H9 (cell line): ENCODE data around the gene HYI. TPM values are rescaled to one million over a fixed set of nuclear protein-coding genes. Genes with fewer than 3 reads are reported as not detected.

Experiments
- DNase-seq: peaks from one replicate; pipeline ENCODE4 v3.0.0-alpha.2; 2017
- H2AFZ ChIP-seq: one replicate; pipeline ENCODE4 v1.6.1; 2013; ENCODE audit warnings: mild to moderate bottlenecking, low read length, control low read depth, moderate library complexity
- H2AK5ac ChIP-seq: 2 replicates; pipeline ENCODE4 v1.6.1; 2013; ENCODE audit warnings: low read length, control low read depth, mixed read lengths; ENCODE audit not compliant: insufficient read length
- H2BK120ac ChIP-seq: one replicate; pipeline ENCODE4 v1.6.1; 2013; ENCODE audit warnings: low read depth, mild to moderate bottlenecking, low read length, control low read depth, inconsistent platforms; ENCODE audit not compliant: poor library complexity, severe bottlenecking
- H2BK12ac ChIP-seq: 2 replicates; pipeline ENCODE4 v1.6.1; 2013; ENCODE audit warnings: low read length, control low read depth, mixed read lengths, low read depth; ENCODE audit not compliant: insufficient read length
- H2BK15ac ChIP-seq: 2 replicates; pipeline ENCODE4 v1.6.1; 2013; ENCODE audit warnings: low read depth, low read length, control low read depth
- H2BK20ac ChIP-seq: one replicate; pipeline ENCODE4 v1.6.1; 2013; ENCODE audit warnings: low read depth, mild to moderate bottlenecking, low read length, control low read depth, inconsistent platforms; ENCODE audit not compliant: poor library complexity, severe bottlenecking
- H2BK5ac ChIP-seq: 2 replicates; pipeline ENCODE4 v1.6.1; 2013; ENCODE audit warnings: low read length, control low read depth, mixed read lengths; ENCODE audit not compliant: insufficient read length
- H3K14ac ChIP-seq: 2 replicates; pipeline ENCODE4 v1.6.1; 2013; ENCODE audit warnings: low read length, control low read depth; ENCODE audit not compliant: insufficient read depth
- H3K18ac ChIP-seq: 2 replicates; pipeline ENCODE4 v1.6.1; 2013; ENCODE audit warnings: low read depth, mild to moderate bottlenecking, mixed read lengths, low read length, control low read depth; ENCODE audit not compliant: insufficient read length
- H3K23ac ChIP-seq: 2 replicates; pipeline ENCODE4 v1.6.1; 2013; ENCODE audit warnings: low read length, control low read depth, mixed read lengths, low read depth; ENCODE audit not compliant: insufficient read length
- H3K23me2 ChIP-seq: 2 replicates; pipeline ENCODE4 v1.6.1; 2013; ENCODE audit warnings: low read depth, mild to moderate bottlenecking, mixed read lengths, low read length, control low read depth; ENCODE audit not compliant: insufficient read length, poor library complexity, severe bottlenecking
- H3K27ac ChIP-seq: 2 replicates; pipeline ENCODE4 v1.5.1; 2013; ENCODE audit warnings: low read length, control low read depth, mixed read lengths, low read depth; ENCODE audit not compliant: insufficient read length
- H3K27me3 ChIP-seq: 2 replicates; pipeline ENCODE4 v1.6.1; 2013; ENCODE audit warnings: low read length, control low read depth, inconsistent platforms; ENCODE audit not compliant: insufficient read depth
- H3K4ac ChIP-seq: 2 replicates; pipeline ENCODE4 v1.6.1; 2013; ENCODE audit warnings: low read depth, mild to moderate bottlenecking, control low read depth, inconsistent platforms, low read length, moderate library complexity
- H3K4me1 ChIP-seq: 2 replicates; pipeline ENCODE4 v1.6.1; 2013; ENCODE audit warnings: low read length, control low read depth, inconsistent platforms; ENCODE audit not compliant: insufficient read depth
- H3K4me2 ChIP-seq: 2 replicates; pipeline ENCODE4 v1.6.1; 2013; ENCODE audit warnings: low read length, control low read depth, mixed read lengths; ENCODE audit not compliant: insufficient read length, insufficient read depth
- H3K56ac ChIP-seq: 2 replicates; pipeline ENCODE4 v1.6.1; 2013; ENCODE audit warnings: low read depth, mild to moderate bottlenecking, mixed read lengths, low read length, control low read depth; ENCODE audit not compliant: insufficient read length
- H3K79me1 ChIP-seq: 2 replicates; pipeline ENCODE4 v1.6.1; 2013; ENCODE audit warnings: low read depth, mild to moderate bottlenecking, moderate library complexity, low read length, control low read depth, inconsistent platforms; ENCODE audit not compliant: insufficient read depth, poor library complexity, severe bottlenecking
- H3K79me2 ChIP-seq: 2 replicates; pipeline ENCODE4 v1.6.1; 2013; ENCODE audit warnings: low read length, control low read depth, inconsistent platforms; ENCODE audit not compliant: insufficient read depth
- H3K9ac ChIP-seq: 2 replicates; pipeline ENCODE4 v1.6.1; 2013; ENCODE audit warnings: low read length, control low read depth, mixed read lengths; ENCODE audit not compliant: insufficient read length; ENCODE audit errors: extremely low read depth
- H3K9me3 ChIP-seq: one replicate; pipeline ENCODE4 v1.6.1; 2013; ENCODE audit warnings: low read depth, low read length, inconsistent platforms; ENCODE audit not compliant: control insufficient read depth
- H3T11ph ChIP-seq: one replicate; pipeline ENCODE4 v1.6.1; 2013; ENCODE audit warnings: mild to moderate bottlenecking, low read length, control low read depth, inconsistent platforms
- H4K20me1 ChIP-seq: one replicate; pipeline ENCODE4 v1.6.1; 2013; ENCODE audit not compliant: control insufficient read depth, insufficient read length, insufficient read depth
- H4K5ac ChIP-seq: 2 replicates; pipeline ENCODE4 v1.6.1; 2013; ENCODE audit warnings: low read depth, mild to moderate bottlenecking, mixed read lengths, low read length, control low read depth; ENCODE audit not compliant: insufficient read length
- H4K8ac ChIP-seq: replicated peaks from 2 replicates; pipeline ENCODE4 v1.6.1; 2013; ENCODE audit warnings: low read length, control low read depth, mixed read lengths, low read depth; ENCODE audit not compliant: insufficient read length
- H4K91ac ChIP-seq: 2 replicates; pipeline ENCODE4 v1.6.1; 2013; ENCODE audit warnings: low read depth, mild to moderate bottlenecking, moderate library complexity, mixed read lengths, low read length, control low read depth; ENCODE audit not compliant: insufficient read length
- H3K27ac Mint-ChIP-seq, 3 experiments: 2 replicates in 2 of 3; 3 replicates in 1 of 3; pipeline ENCODE4 v1.8.0; 2020 to 2021; ENCODE audit warnings: mixed read lengths in 3 of 3, mild to moderate bottlenecking in 1 of 3, moderate library complexity in 1 of 3
- H3K27me3 Mint-ChIP-seq: 2 replicates; pipeline ENCODE4 v1.8.0; 2021; ENCODE audit warnings: low read depth, mild to moderate bottlenecking, moderate library complexity, mixed read lengths
- H3K36me3 Mint-ChIP-seq, 3 experiments: 2 replicates in 2 of 3; 3 replicates in 1 of 3; pipeline ENCODE4 v1.8.0; 2020 to 2021; ENCODE audit warnings: low read depth in 3 of 3, mixed read lengths in 3 of 3; ENCODE audit not compliant: insufficient read depth in 1 of 3
- H3K4me1 Mint-ChIP-seq, 2 experiments: 2 replicates each; pipeline ENCODE4 v1.8.0; 2020; ENCODE audit warnings: mixed read lengths in 2 of 2
- H3K4me3 Mint-ChIP-seq, 2 experiments: 2 replicates in 1 of 2; 3 replicates in 1 of 2; pipeline ENCODE4 v1.8.0; 2020 to 2021; ENCODE audit warnings: mild to moderate bottlenecking in 2 of 2, mixed read lengths in 2 of 2, moderate library complexity in 1 of 2
- H3K9me3 Mint-ChIP-seq, 2 experiments: 2 replicates in 1 of 2; 3 replicates in 1 of 2; pipeline ENCODE4 v1.8.0; 2020; ENCODE audit warnings: mild to moderate bottlenecking in 2 of 2, mixed read lengths in 2 of 2, moderate library complexity in 1 of 2
- CTCF ChIP-seq: fragments of 200-600 bp; sonication (generic); conservative IDR thresholded peaks from 3 replicates; pipeline ENCODE4 v1.8.0; 2021; ENCODE audit warnings: antibody characterized with exemption, mild to moderate bottlenecking
- WGBS: extraction: QIAGEN DNeasy Blood & Tissue Kit; methylation state at CpG from one replicate; pipeline ENCODE4 v1.1.7; 2013; ENCODE audit warnings: missing lambda C conversion rate, low lambda C conversion rate, mixed read lengths; ENCODE audit not compliant: insufficient read length; ENCODE audit errors: extremely low coverage; 5-methylcytosine and 5-hydroxymethylcytosine counted together
- total RNA-seq: library from RNA; stranded (reverse); gene quantifications from 2 replicates; pipeline ENCODE4 v1.2.1, GENCODE V29; 2021

HYI gene
- total RNA-seq, 1 experiment from 2014 or later = 16.1 TPM

GRCh38 chr1:43437031-43437973 is 16.4 kb downstream of the HYI start:
- H3K56ac ChIP-seq = no peak overlapping the region
- H2BK15ac ChIP-seq = no peak overlapping the region
- no peak overlapping the region for H2BK20ac ChIP-seq
- H3T11ph ChIP-seq = no peak overlapping the region
- no peak overlapping the region for H3K4me2 ChIP-seq
- no peak overlapping the region for H3K18ac ChIP-seq
- no peaks in the 10 kb centered on the region for H3K4me1 Mint-ChIP-seq
- no peaks in the 10 kb centered on the region for H3K4me1 ChIP-seq
- H3K79me1 ChIP-seq = no peaks in the 10 kb centered on the region
- no peak overlapping the region for H3K9ac ChIP-seq
- peaks cover 2 to 38% (median 23%) of the 10 kb centered on the region in 3 experiments; a peak in 5 of 7 replicates for H3K36me3 Mint-ChIP-seq
- no peak overlapping the region for H2AFZ ChIP-seq
- H3K79me2 ChIP-seq = no peaks in the 10 kb centered on the region
- no peaks in the 10 kb centered on the region for H3K9me3 Mint-ChIP-seq
- H3K23ac ChIP-seq = no peak overlapping the region
- no peak for TF ChIP-seq CTCF
- no peak for DNase-seq
- no peaks in the 10 kb centered on the region for H3K27me3 Mint-ChIP-seq
- peak overlapping the region in 2 of 3 experiments; percentile 63 to 77; a peak in 4 of 7 replicates for H3K27ac Mint-ChIP-seq
- no peaks in the 10 kb centered on the region for H3K9me3 ChIP-seq
- H3K27ac ChIP-seq = no peak overlapping the region
- no peaks in the 10 kb centered on the region for H3K27me3 ChIP-seq
- H4K91ac ChIP-seq = no peak overlapping the region
- H2BK12ac ChIP-seq = no peak overlapping the region
- WGBS = no CpG with 5 or more reads among the region's 20 CpGs
- H3K4ac ChIP-seq = no peak overlapping the region
- no peak overlapping the region for H3K4me3 Mint-ChIP-seq
- no peaks in the 10 kb centered on the region for H3K23me2 ChIP-seq
- H4K5ac ChIP-seq = no peak overlapping the region
- no peak overlapping the region; the same call in 1 of the 2 replicates for H3K14ac ChIP-seq
- no peak overlapping the region for H2BK5ac ChIP-seq
- no peak overlapping the region for H4K8ac ChIP-seq
- H4K20me1 ChIP-seq = no peaks in the 10 kb centered on the region
- no peak overlapping the region for H2AK5ac ChIP-seq
- no peak overlapping the region for H2BK120ac ChIP-seq
